ENCODE data around the gene SLC13A5. TPM values are rescaled to one million over a fixed set of nuclear protein-coding genes. Genes with fewer than 3 reads are reported as not detected.

SLC13A5 gene
- total RNA-seq, 1 donor from 2014 or later, result 0.21 TPM

GRCh38 chr17:6669479-6670212, 43.5 kb downstream of the SLC13A5 start:
- TF ChIP-seq CTCF (IDR thresholded peaks at IDR 0.05), result no peak
- intact Hi-C loops (cut with DNase I), result loop anchor here (5.0 kb wide), 1 partner anchor 333 kb away; no protein-coding TSS in a partner anchor
- H3K4me3 ChIP-seq, result no peak overlapping the region
- H3K27ac ChIP-seq, result no peak overlapping the region
- H3K9me3 ChIP-seq, result no peaks in the 10 kb centered on the region
- no peaks in the 10 kb centered on the region for H3K4me1 ChIP-seq
- H3K36me3 ChIP-seq, result no peaks in the 10 kb centered on the region
- DNase-seq (ENCODE audit: low spot score in 2 of 2), result no peak
- no peaks in the 10 kb centered on the region for H3K27me3 ChIP-seq

- Histone ChIP-seq H3K27ac (no peak overlapping the region), H3K36me3 (no peaks in the 10 kb centered on the region), H3K9me3 (no peaks in the 10 kb centered on the region), H3K27me3 (no peaks in the 10 kb centered on the region), H3K4me1 (no peaks in the 10 kb centered on the region), H3K4me3 (no peak overlapping the region)
- TF ChIP-seq CTCF (IDR thresholded peaks at IDR 0.05), result no peak
- intact Hi-C loops (cut with DNase I), result loop anchor here (5.0 kb wide), 1 partner anchor 333 kb away; no protein-coding TSS in a partner anchor
- DNase-seq (ENCODE audit: low spot score in 2 of 2), result no peak
Observed at GRCh38 chr17:6668727-6669425, 44.3 kb downstream of the SLC13A5 start.

DNA sequence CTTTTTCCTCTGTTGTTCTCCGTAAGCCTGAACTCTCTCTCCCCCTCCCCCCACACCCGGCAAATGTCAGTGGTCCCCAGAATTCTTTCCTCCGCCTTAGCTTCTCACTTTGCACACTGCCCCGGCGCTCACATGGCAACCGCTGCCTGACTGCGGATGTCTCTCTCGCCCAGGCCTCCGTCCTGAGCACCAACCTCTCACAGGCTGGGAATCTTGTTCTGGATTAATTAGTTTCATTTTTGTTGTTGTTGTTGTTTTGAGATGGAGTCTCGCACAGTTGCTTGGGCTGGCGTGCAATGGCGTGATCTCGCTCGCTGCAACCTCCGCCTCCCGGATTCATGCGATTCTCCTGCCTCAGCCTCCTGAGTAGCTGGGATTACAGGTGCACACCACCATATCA, 45.0 kb downstream of the SLC13A5 start:
- Histone ChIP-seq H3K36me3 (no peaks in the 10 kb centered on the region), H3K9me3 (no peaks in the 10 kb centered on the region), H3K4me1 (no peaks in the 10 kb centered on the region), H3K27ac (no peak overlapping the region), H3K4me3 (no peak overlapping the region), H3K27me3 (no peaks in the 10 kb centered on the region)
- TF ChIP-seq CTCF (IDR thresholded peaks at IDR 0.05), result no peak
- intact Hi-C loops (cut with DNase I), result loop anchor here (5.0 kb wide), 1 partner anchor 334 kb away; no protein-coding TSS in a partner anchor
- no peak for DNase-seq (ENCODE audit: low spot score in 2 of 2)

GRCh38 chr17:6667516-6667915, 45.7 kb downstream of the SLC13A5 start:
- intact Hi-C loops (cut with DNase I), result loop anchor here (5.0 kb wide), 1 partner anchor 335 kb away; no protein-coding TSS in a partner anchor

DNA sequence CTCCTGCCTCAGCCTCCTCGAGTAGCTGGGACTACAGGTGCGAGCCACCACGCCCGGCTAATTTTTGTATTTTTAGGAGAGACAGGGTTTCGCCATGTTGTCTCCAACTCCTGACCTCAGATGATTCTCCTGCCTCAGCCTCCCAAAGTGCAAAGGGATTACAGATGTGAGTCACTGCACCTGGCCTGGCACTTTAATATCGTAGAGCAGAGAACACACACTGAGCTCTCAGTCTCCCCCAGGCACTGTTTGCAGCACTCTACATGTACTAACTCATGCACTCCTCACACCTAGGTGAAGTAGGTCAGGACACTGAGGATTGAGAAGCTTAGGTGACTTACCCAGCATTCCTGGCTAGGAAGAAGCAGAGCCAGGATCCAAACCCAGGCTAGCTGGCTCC, 46.6 kb downstream of the SLC13A5 start:
- intact Hi-C loops (cut with DNase I), result loop anchor here (5.0 kb wide), 1 partner anchor 336 kb away; no protein-coding TSS in a partner anchor
- no peak for DNase-seq (ENCODE audit: low spot score in 2 of 2)
- Histone ChIP-seq H3K4me3 (no peak overlapping the region), H3K27ac (no peak overlapping the region), H3K27me3 (no peaks in the 10 kb centered on the region), H3K36me3 (no peaks in the 10 kb centered on the region), H3K4me1 (no peaks in the 10 kb centered on the region), H3K9me3 (no peaks in the 10 kb centered on the region)
- TF ChIP-seq CTCF (IDR thresholded peaks at IDR 0.05), result no peak

More at GRCh38 chr17:6667516-6667915, 45.7 kb downstream of the SLC13A5 start:
- no peak for DNase-seq (ENCODE audit: low spot score in 2 of 2)
- Histone ChIP-seq H3K27ac (no peak overlapping the region), H3K4me3 (no peak overlapping the region), H3K27me3 (no peaks in the 10 kb centered on the region), H3K36me3 (no peaks in the 10 kb centered on the region), H3K9me3 (no peaks in the 10 kb centered on the region), H3K4me1 (no peaks in the 10 kb centered on the region)
- TF ChIP-seq CTCF (IDR thresholded peaks at IDR 0.05), result no peak
